ENCODE data around the gene RNF181.

GRCh38 chr2:85593023-85593422 lies 2.5 kb upstream of the RNF181 start:
- TF ChIP-seq, protein P1, sequence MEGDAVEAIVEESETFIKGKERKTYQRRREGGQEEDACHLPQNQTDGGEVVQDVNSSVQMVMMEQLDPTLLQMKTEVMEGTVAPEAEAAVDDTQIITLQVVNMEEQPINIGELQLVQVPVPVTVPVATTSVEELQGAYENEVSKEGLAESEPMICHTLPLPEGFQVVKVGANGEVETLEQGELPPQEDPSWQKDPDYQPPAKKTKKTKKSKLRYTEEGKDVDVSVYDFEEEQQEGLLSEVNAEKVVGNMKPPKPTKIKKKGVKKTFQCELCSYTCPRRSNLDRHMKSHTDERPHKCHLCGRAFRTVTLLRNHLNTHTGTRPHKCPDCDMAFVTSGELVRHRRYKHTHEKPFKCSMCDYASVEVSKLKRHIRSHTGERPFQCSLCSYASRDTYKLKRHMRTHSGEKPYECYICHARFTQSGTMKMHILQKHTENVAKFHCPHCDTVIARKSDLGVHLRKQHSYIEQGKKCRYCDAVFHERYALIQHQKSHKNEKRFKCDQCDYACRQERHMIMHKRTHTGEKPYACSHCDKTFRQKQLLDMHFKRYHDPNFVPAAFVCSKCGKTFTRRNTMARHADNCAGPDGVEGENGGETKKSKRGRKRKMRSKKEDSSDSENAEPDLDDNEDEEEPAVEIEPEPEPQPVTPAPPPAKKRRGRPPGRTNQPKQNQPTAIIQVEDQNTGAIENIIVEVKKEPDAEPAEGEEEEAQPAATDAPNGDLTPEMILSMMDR (IDR thresholded peaks at IDR 0.05) = no peak
- TF ChIP-seq POLR2A (IDR thresholded peaks at IDR 0.05) = no peak
